Epithelial cell of proximal tubule (primary cell): Measurements from ENCODE around the gene SLAMF8. TPM values are rescaled to one million over a fixed set of nuclear protein-coding genes. Genes with fewer than 3 reads are reported as not detected.

Experiments
- DNase-seq: peaks from one replicate; pipeline ENCODE4 v3.0.0-alpha.2; 2011; ENCODE audit warnings: low read depth
- H3K4me3 ChIP-seq: 2 replicates; pipeline ENCODE4 v1.5.1; 2011; ENCODE audit warnings: low read depth, mild to moderate bottlenecking, low read length
- CTCF ChIP-seq: conservative IDR thresholded peaks from 2 replicates; pipeline ENCODE4 v1.5.1; 2012; ENCODE audit warnings: low read depth, mild to moderate bottlenecking, low read length
- total RNA-seq: library from RNA; depleted of rRNA; stranded (reverse); fragments of >200 nt; gene quantifications from 2 replicates; pipeline ENCODE4 v1.2.3, GENCODE V29; 2015

The SLAMF8 gene
- total RNA-seq, 1 donor from 2014 or later, result not detected

GRCh38 chr1:159879136-159879535 lies 52.5 kb downstream of the SLAMF8 start:
- DNase-seq, result no peak
- H3K4me3 ChIP-seq, result no peak overlapping the region
- TF ChIP-seq CTCF, result no peak

- no peak for TF ChIP-seq CTCF
- no peak overlapping the region for H3K4me3 ChIP-seq
- DNase-seq, result no peak
Observed at GRCh38 chr1:159879977-159880376, 53.3 kb downstream of the SLAMF8 start.

GRCh38 chr1:159880430-159880829 lies 53.8 kb downstream of the SLAMF8 start:
- TF ChIP-seq CTCF, result no peak
- no peak overlapping the region for H3K4me3 ChIP-seq
- DNase-seq, result no peak

- no peak overlapping the region for H3K4me3 ChIP-seq
- peak; percentile 97 for DNase-seq
- no peak for TF ChIP-seq CTCF
Observed at GRCh38 chr1:159881622-159882526, 55.2 kb downstream of the SLAMF8 start.

GRCh38 chr1:159882527-159882862 lies 55.8 kb downstream of the SLAMF8 start:
- no peak for TF ChIP-seq CTCF
- no peak for DNase-seq
- H3K4me3 ChIP-seq, result no peak overlapping the region

GRCh38 chr1:159883134-159883533 lies 56.5 kb downstream of the SLAMF8 start:
- no peak for TF ChIP-seq CTCF

GRCh38 chr1:159884296-159884695 lies 57.6 kb downstream of the SLAMF8 start:
- no peak overlapping the region for H3K4me3 ChIP-seq
- TF ChIP-seq CTCF, result no peak
- DNase-seq, result no peak

More at GRCh38 chr1:159883134-159883533, 56.5 kb downstream of the SLAMF8 start:
- no peak overlapping the region for H3K4me3 ChIP-seq
- DNase-seq, result no peak
